GM18861 (cell line): ENCODE measurements around the gene P3H4.
"Not testable (repeated sequence)": the region's sequence is repeated elsewhere in the genome, so short reads cannot be mapped to it uniquely, and the experiment has no call there.

Experiments
- ATAC-seq: cut with Tn5 transposase; IDR thresholded peaks from one replicate; pipeline ENCODE4 v1.9.1; 2021; ENCODE audit not compliant: unreplicated experiment

The P3H4 gene

DNA sequence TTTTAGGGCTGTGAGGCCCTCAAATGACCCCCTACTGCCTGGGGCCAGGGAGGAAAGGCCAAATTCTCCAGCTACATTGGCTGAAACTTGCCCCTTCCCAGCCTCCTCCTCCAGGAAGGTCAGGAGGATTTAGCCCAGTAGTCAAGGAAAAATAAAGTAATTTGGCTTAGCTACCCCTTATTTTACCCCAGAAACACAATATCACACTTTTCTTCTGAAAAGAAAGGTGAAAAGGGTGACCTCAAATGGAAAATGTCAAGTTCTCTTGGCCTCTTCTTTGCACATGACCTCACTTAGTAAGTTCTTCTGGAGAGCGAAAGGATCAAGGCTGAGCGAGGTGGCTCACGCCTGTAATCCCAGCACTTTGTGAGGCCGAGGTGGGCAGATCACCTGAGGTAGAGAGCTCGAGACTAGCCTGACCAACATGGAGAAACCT lies 17.2 kb downstream of the P3H4 start:
- ATAC-seq: no peak

DNA sequence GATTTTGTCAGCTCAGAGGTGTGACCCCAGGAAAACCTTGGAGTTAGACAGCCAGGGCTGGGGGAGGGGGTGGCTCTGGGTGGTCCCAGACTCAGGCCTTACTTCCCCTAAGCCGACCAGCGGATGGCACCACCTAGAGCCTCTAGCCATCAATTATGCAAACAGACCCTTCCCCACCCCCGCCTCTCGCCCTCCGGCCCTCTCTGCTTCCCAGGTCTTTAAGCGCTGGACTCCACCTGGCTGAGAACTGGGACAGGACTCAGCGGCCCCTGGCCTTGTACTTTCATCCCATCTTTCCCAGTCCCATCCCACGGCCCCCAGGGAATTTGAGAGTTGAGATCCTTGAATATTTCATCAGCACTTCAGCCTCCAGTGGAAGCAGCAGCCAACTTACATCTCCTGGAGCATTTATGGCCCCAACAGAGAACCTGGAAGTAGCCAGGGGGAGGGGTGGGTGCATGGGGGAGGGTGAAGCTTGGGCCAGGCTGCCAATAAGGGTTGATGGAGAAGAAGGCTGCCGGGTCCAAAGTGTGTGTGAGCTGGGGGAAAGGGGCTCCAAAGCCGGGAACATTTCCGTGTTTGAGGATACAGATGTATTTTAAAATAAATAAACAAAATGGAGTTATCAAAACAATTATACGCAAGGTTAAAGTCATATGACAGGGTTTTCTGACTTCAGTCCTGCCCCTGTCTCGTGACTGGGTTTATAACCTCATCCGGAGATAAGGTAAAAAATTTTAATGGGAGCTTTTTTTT lies 17.8 kb downstream of the P3H4 start:
- ATAC-seq: no peak

DNA sequence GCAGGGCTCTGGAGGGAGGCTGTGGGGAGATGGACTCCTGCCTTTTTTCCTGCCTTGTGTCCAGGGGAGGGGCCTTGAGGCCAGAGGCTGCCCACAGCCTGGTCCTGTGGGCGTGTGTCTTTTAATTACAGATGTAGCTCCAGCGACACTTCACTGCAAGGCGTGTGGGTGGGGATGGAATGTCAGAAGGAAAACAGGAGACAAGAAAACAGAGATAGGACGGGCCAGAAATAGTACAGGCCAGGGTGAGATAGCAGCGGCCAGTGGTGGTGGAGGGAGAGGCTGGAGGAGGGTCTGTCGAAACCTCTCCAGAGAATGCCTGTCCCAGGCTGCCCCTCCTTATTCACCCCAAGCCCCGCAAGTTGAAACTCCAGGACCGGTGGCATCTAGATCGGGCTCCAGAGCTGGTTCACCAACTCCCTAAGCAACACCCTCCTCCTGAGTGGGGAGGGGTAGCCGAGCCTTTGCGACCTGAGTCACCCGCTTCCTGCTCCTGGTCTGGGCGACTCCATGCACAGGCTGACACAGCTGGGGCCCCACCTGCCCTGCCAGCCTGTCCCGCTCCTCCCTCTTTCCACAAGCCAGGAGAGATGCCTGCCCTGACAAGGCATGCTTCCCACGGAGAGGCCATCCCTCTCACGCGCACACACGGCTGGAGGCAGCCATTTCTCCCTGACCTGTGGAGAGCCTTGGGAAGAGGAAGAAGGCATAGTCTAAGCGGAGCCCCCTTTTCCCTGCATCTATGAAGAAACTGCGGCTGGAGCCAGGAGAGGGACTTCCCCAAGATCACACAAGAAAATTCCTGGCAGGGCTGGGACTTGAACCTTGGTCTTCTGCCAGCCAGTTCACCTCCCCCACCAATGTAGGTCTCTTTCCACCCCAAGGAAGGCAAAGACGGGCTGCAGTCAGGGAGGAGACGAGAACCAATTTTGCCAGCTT lies 18.6 kb downstream of the P3H4 start:
- ATAC-seq: no peak

DNA sequence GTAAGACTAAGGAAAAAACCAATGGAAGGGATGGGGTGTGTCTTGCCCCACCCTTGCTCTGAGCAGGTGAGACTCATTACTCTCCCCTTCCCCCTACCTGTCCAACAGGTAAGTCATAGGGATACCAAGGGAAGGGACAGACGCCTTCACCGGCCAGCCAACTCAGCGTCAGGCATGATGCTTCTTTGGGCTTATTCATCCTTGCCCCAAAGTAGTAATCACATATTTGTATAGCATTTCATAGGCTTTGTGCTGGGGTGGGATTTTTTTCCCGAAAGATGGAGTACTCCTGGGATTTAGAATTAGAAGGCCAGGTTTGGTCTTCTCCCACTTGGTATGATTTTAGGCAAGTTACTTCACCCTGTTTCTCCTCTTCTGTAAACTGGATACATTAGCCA lies 24.7 kb downstream of the P3H4 start:
- no peak for ATAC-seq

DNA sequence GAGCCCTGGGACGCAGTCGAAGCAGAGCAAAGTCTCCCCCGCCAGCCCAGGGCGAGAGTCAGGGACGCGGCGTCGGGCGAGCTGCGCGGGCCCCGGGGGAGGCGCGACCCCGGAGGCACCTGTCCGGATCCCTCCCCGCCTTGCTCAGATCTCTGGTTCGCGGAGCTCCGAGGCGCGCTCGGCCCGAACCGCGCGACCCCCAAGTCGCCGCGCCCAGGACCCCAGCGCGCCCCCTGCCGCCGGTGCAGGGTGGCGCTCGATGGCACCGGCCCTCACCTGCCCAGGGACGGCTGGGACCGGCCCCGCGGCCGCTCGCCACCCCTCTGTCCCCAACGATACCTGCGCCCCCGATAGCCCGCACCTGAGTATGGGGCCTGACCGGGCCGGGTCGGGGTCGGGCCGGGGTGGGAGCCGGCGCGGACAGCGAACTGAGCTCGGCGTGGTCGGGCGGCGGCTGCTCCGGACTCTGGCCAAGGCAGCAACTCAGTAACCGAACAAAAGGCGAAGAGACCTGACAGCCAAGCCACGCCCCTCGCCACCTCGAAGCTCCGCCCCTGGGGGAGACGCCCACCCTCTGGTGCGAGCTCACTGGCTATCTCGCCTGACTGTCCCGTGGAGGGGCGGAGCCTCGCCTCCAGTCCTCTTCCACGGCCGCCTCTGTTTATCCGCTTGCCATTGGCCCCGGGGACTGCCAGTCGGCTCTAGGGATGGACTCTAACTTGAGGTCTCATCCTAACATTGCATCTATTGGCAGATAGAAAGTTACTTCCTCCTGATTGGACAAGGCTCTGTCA lies 25.3 kb downstream of the P3H4 start, which contains the start of gene JUP:
TSS of gene JUP (minus strand) at position 485 of the 794 bp plus-strand sequence. CDS start 14,857 bp downstream, outside the sequence.
- no peak for ATAC-seq

DNA sequence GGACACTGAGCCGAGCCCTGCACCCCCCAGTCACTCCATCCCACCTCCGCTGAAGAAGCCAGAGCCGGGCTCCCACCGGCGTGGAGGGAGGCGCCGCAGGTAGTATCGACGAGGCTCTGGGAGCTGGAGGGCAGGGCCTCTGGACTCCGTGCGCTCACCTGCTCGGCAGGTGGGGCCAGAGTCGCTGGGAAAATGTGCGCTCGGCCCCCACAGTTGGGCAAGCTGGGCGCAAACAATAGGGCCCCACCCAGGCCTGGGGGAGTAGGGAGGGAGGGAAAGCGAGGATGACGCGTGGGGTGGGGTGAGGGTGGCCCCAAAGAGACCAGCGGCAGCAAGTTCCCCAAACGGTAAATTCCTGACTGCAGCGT lies 25.9 kb downstream of the P3H4 start:
- ATAC-seq: no peak

DNA sequence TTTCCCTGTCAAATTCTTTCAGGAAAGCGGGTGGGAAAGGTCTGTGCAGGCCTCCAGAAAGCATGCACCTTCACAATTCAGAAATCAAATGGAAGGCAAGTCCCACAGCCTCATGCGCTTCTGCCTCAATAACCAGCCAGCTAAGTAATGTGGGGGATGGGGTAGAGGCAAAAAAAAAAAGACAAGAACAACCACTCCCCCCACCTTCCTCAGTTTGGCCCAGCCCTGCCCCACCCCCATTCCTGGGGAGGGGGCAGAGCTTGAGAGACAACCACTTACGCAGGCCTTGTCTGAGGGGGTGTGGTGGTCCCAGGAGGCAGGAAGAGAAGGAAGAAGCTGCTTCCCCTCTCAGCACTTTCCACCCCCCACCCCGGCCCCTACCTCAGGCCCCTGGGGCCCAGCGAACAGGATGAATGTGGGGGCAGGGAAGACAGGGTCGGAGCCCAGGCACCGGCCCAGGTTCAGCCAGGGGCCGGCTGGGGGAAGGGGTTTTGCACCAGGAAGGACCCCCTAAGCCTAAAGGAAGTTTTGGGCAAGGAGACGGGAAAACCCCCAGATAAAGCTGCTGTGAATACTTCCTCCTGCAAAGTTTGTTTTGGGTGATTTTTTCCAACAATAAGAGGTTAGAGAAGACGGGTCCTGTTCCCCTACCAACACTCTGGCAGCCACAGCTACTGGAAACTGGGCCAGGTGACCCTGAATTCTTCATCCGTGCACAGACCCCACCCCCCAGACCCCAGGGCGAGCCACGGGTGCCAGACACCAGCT lies 26.5 kb downstream of the P3H4 start:
- no peak for ATAC-seq

DNA sequence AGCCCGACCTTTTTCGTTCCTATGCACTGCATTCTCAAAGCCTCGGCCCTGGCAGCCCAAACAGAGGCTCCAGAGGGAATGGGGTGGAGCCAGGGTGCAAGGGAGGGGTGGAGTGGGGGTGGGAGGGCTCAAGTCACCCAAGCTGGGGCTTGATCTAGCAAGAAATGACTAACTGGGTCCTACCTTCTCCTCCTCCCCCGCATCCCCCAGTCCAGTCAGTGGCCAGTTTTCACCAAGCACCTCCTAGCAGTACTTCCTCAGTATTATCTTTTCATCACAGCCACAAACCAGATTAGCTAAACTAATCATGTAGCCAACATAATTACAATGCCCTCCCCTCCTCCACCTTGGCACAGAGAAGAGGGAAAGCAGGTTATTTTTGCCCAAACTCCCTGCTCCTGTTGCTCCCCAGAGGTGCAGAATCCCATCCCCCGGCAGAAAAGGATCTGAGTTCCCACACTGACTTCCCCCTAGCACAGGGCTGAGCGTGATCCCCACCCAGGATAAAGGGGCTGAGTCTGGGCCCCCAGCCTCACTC lies 27.5 kb downstream of the P3H4 start:
- ATAC-seq: no peak

DNA sequence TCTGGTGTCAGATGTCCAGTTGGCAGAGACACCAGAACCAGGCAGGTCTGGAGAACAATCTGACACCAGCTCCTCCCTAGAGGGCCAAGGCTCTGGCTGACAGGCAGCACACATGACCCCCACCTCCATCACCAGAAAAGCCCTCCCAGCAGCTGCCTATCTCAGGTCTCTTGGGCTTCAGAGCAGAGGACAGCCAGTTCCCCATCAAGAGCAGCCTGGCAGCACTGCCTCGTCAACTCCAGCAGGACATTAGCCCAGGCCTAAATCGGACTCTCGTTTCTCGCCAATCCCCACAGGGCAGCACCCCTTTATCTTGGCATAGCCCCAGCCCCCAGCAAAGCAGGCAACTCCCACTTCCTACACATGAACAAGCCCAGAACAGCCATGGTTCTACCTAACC lies 29.6 kb downstream of the P3H4 start:
- no peak for ATAC-seq

DNA sequence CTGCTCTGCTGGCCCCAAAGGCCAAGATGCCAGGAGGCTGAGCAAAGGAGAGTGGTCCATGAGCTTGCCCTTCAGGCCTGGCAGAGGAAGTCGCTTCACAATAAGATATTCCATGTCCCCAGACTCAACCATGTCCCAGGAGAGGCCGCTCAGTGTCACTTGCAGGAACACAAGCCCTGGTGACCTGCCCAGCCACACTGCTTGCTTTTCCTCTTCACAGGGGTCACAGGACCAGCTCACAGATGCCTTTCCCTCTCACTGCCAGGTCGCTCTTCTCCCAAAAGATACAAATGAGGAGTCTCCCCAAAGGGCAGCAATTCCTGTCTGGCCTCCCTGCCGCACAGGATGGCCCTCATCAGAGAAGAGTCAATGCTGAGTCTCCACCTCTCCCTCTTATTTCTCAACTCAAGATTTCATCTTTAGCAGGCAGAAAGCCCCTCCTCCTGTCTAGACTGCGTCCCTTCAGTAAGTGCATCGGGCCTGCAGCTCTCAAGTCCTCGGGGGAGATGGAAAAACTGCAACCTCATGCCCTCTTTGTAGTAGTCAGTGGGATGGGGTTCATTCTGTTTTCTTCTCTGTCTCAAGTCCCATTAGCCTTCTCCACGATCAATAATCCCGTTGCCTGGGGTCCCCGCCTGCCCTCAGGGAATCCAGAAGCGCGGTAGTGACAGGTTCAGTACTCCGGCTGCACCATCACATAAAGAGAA lies 30.2 kb downstream of the P3H4 start:
- ATAC-seq: no peak

DNA sequence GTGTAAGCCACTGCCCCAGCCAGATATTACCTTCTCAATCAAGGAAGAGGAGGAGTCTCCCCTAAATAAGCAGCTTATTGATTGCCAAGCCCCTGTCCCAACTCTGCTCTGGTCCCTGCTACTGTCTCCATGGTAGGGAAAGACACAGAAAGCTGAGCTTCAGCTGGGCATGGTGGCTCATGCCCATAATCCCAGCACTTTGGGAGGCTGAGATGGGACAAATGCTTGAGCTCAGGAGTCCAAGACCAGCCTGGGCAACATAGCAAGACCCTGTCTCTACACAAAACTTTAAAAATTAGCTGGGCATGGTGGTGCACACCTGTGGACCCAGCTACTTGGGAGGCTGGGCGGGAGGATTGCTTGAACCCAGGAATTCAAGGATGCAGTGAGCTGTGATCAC lies 31.8 kb downstream of the P3H4 start:
- no peak for ATAC-seq

DNA sequence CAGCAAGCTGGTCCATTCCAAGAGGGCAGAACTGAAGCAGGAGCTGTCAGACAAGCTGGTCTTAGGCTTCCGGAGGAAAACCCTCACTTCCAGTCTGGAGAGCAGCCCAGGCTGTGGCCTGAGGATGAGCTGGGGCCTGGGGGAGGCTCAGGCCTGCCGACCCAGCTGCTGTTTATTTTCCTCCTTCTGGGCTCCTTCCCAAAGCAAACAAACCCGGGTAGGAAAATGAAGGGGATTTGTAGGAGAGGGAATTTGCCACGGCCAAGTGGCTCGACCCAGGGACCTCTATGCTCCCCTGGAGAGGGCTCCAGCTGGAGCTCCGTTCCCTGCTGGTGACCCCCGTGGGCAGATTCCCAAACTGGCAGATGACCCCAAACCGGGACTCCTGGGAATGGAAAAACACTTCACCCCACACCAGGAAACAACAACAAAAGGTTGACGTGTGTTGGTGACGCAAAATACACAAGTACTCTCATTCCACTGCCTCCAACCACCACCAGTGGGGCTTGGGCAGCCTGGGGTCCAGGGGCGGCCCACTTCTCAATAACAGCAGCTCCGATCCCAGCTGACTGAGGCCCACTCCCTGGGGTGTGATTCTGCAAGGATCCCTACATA lies 34.1 kb downstream of the P3H4 start:
- no peak for ATAC-seq

DNA sequence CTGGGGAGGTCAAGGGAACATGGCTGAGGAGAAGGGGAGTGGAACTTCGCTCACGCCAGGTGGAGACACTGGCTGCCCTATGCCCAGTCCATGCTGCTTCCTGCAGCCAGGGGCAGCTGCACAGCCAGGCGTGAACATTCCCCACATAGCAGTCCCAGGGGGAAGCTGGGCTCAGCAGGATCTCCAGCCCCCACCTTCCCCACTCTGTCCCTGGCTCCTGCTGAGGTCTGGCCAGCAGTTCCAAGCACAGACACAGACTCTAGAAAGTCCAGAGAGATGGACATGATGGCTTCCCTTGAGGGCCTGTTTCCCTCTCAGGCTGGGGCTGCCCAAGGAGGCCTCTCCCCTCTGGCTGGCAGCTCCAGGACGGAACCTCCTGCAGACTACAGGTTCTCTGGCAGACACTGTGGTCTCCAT lies 34.6 kb downstream of the P3H4 start:
- no peak for ATAC-seq

DNA sequence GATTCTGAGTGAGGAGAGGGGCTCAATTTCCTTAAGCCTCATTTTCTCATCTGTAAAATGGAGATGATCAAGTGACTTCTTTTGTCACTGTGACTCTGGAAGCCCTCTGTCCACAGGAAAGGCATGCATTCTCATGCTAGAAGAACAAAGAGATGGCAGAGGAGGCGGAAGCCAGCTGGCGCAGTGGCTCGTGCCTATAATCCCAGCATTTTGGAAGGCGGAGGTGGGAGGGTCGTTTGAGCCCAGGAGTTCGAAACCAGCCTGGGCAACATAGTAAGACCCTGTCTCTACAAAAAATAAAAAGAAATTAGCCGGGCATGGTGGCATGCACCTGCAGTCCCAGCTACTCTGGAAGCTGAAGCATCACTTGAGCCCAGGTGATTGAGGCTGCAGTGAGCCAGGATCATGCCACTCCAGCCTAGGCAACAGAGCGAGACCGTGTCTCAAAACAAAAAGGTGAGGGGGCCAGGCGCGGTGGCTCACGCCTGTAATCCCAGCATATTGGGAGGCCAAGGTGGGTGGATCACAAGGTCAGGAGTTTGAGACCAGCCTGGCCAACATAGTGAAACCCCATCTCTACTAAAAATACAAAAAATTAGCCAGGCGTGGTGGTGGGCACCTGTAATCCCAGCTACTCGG lies 35.4 kb downstream of the P3H4 start:
- not testable (repeated sequence) for ATAC-seq

DNA sequence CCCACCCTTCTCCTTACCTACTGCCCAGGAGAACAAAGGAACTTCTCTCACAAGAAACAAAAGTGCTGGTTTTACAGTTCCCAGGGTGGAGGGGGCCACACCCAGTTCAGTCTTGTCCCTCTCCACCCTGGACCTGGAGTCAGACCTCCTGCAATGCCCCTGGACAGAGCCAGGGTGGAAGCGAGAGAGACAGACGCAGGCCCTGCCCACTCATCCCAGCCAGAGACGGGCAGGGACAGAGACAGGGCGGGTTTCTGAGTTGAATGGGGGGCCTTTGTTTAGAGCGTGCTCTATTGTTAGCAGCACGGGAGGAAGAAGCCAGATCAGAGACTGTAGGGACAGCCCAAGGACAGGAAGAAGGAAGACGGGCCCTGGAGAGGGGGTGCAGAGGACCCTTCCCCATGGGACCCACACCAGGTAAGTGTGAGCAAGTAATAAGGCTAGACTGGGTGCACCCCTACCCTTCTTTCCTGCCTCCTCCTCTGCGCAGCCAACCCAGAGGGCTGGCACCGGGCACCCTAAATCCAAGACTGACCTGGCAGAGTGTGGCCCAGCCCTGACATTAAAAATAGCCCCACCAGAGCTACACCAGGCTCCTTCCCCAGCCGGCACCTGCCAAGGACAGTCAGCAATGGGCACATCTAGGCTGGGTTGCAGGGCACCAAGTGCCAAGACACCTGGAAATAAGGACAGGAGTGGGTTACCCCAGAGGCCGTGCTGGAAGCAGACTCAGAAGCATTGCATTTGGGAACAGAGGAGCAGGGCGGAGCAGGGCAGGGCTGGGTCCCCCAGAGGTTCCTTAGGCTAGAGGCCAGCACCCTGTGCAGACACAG lies 36.1 kb downstream of the P3H4 start:
- no peak for ATAC-seq

DNA sequence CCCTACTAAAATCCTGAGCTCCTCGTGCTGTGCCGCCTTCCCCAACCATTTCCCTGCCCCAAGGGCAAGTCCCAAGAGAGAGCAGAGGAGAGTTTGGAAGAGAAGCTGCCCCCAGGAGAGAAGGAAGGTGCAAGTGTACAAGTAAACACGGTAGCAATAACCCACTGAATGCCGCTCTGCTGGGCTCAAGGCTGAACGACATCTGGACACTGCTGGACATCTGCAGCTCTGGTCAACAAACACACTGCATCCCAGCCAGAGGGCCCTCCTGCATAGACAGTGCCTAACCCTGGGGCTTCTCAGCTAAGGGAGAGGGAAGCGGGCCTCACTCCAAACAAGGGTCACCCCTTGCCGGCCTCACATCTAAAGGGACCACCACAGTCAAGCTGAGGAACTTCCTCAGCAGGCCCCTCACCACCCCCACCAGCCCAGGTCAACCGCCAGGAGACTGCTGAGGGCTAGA lies 38.0 kb downstream of the P3H4 start:
- ATAC-seq: no peak

DNA sequence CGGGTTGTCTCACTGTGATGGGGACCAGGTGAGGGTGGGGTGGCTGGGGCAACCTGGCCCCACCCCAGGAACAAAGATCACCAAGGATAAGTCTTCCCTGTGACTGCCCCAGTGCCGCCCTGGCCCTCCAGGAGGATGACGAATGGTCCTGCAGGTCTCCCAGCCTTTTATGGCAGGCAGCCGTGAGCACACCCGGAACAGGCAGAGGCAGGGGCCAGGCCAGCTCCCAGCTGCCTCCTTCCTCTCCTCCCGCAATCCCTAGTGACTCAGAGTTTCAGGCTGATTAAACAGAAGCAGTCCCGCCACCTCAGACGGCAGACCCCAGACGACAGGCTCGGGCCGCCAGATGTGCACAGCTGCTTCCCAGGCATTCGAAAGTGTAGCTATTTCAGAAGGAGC lies 38.6 kb downstream of the P3H4 start:
- no peak for ATAC-seq
